RWPE2 (cell line): ENCODE measurements around the gene ANO2.

Experiments
- ATAC-seq: fragments of 200-7000 bp; cut with Tn5 transposase; 3 replicates; pipeline ENCODE4 v1.9.1; 2021; ENCODE audit warnings: low read depth
- DNase-seq: peaks from one replicate; pipeline ENCODE4 v3.0.0-alpha.2; 2020; ENCODE audit warnings: low spot score
- H3K27ac ChIP-seq: fragments of 450-650 bp; 2 replicates; pipeline ENCODE4 v1.5.1; 2017; ENCODE audit warnings: mild to moderate bottlenecking; ENCODE audit not compliant: poor library complexity, severe bottlenecking
- H3K27me3 ChIP-seq: fragments of 250-450 bp; sonication (Bioruptor Pico); 2 replicates; pipeline ENCODE4 v1.5.1; 2021; ENCODE audit warnings: mild to moderate bottlenecking, moderate library complexity; ENCODE audit not compliant: insufficient read depth, poor library complexity, severe bottlenecking
- H3K36me3 ChIP-seq: fragments of 250-450 bp; sonication (Bioruptor Pico); 2 replicates; pipeline ENCODE4 v1.5.1; 2020; ENCODE audit warnings: low read depth, mild to moderate bottlenecking, moderate library complexity
- H3K4me1 ChIP-seq: fragments of 250-450 bp; sonication (Bioruptor Pico); 2 replicates; pipeline ENCODE4 v1.5.1; 2021; ENCODE audit warnings: mild to moderate bottlenecking, moderate library complexity; ENCODE audit not compliant: insufficient read depth, poor library complexity, severe bottlenecking
- H3K4me3 ChIP-seq: fragments of 250-450 bp; sonication (Bioruptor Pico); 2 replicates; pipeline ENCODE4 v1.5.1; 2021; ENCODE audit warnings: mild to moderate bottlenecking, moderate library complexity; ENCODE audit not compliant: severe bottlenecking
- H3K9me3 ChIP-seq: fragments of 250-450 bp; sonication (Bioruptor Pico); 2 replicates; pipeline ENCODE4 v1.5.1; 2021; ENCODE audit warnings: mild to moderate bottlenecking, moderate library complexity; ENCODE audit not compliant: severe bottlenecking
- TF ChIP-seq, protein P1 (sequence below): fragments of 450-650 bp; IDR thresholded peaks from one replicate; pipeline ENCODE4 v1.5.1; 2017; ENCODE audit warnings: mild to moderate bottlenecking, moderate library complexity; ENCODE audit not compliant: poor library complexity, severe bottlenecking

Gene ANO2

DNA sequence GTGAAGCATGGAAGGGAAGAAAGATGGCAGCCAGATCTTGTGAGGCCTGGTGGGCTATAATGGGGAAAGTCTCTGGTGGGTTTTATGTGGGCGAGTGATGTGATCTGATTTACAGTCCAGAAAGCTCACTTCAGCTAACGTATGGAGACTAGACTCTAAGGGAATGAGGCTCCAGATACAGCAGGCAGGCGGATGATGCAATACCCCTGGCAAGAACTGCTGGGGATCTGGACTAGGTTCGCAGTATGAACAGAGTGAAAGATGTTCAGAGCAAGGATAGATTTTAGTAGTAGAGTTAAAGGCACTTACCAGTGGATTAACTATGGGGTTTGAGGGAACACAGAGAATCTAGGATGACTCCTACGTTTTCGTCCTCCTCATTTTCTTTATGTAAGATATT, 253.1 kb downstream of the ANO2 start:
- ATAC-seq (no peak), DNase-seq (no peak)
- H3K27me3 ChIP-seq: no peaks in the 10 kb centered on the region
- H3K36me3 ChIP-seq: no peaks in the 10 kb centered on the region
- no peak overlapping the region for H3K27ac ChIP-seq
- H3K9me3 ChIP-seq: no peaks in the 10 kb centered on the region
- no peak overlapping the region for H3K4me3 ChIP-seq
- TF ChIP-seq, protein P1, sequence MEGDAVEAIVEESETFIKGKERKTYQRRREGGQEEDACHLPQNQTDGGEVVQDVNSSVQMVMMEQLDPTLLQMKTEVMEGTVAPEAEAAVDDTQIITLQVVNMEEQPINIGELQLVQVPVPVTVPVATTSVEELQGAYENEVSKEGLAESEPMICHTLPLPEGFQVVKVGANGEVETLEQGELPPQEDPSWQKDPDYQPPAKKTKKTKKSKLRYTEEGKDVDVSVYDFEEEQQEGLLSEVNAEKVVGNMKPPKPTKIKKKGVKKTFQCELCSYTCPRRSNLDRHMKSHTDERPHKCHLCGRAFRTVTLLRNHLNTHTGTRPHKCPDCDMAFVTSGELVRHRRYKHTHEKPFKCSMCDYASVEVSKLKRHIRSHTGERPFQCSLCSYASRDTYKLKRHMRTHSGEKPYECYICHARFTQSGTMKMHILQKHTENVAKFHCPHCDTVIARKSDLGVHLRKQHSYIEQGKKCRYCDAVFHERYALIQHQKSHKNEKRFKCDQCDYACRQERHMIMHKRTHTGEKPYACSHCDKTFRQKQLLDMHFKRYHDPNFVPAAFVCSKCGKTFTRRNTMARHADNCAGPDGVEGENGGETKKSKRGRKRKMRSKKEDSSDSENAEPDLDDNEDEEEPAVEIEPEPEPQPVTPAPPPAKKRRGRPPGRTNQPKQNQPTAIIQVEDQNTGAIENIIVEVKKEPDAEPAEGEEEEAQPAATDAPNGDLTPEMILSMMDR: no peak
- no peaks in the 10 kb centered on the region for H3K4me1 ChIP-seq

GRCh38 chr12:5690240-5690639, 254.8 kb downstream of the ANO2 start:
- H3K4me3 ChIP-seq: no peak overlapping the region

GRCh38 chr12:5689773-5690172, 255.3 kb downstream of the ANO2 start:
- TF ChIP-seq, protein P1: no peak
- Histone ChIP-seq H3K4me3 (no peak overlapping the region), H3K4me1 (no peaks in the 10 kb centered on the region), H3K27me3 (no peaks in the 10 kb centered on the region), H3K27ac (no peak overlapping the region), H3K36me3 (no peaks in the 10 kb centered on the region), H3K9me3 (no peaks in the 10 kb centered on the region)
- no peak for DNase-seq
- ATAC-seq: no peak

More at GRCh38 chr12:5690240-5690639, 254.8 kb downstream of the ANO2 start:
- Histone ChIP-seq H3K9me3 (no peaks in the 10 kb centered on the region), H3K36me3 (no peaks in the 10 kb centered on the region), H3K27me3 (no peaks in the 10 kb centered on the region), H3K4me1 (no peaks in the 10 kb centered on the region), H3K27ac (no peak overlapping the region)
- TF ChIP-seq, protein P1: no peak
- ATAC-seq (no peak), DNase-seq (no peak)

- Histone ChIP-seq H3K27ac (no peak overlapping the region), H3K36me3 (no peaks in the 10 kb centered on the region), H3K4me1 (no peaks in the 10 kb centered on the region), H3K9me3 (no peaks in the 10 kb centered on the region), H3K27me3 (no peaks in the 10 kb centered on the region), H3K4me3 (no peak overlapping the region)
- TF ChIP-seq, protein P1: no peak
- no peak for DNase-seq
- ATAC-seq: no peak
Measured at GRCh38 chr12:5688226-5688625, 256.8 kb downstream of the ANO2 start.

GRCh38 chr12:5685935-5686334, 259.1 kb downstream of the ANO2 start:
- DNase-seq: no peak

More at GRCh38 chr12:5685935-5686334, 259.1 kb downstream of the ANO2 start:
- Histone ChIP-seq H3K4me1 (no peaks in the 10 kb centered on the region), H3K27ac (no peak overlapping the region), H3K9me3 (no peaks in the 10 kb centered on the region), H3K27me3 (peaks cover 4% of the 10 kb centered on the region), H3K36me3 (no peaks in the 10 kb centered on the region), H3K4me3 (no peak overlapping the region)
- ATAC-seq: no peak
- TF ChIP-seq, protein P1: no peak
